ENCODE data around the gene CDCA5.

Gene CDCA5

GRCh38 chr11:65067446-65067845 is 16.4 kb downstream of the CDCA5 start:
- no peak for DNase-seq

DNA sequence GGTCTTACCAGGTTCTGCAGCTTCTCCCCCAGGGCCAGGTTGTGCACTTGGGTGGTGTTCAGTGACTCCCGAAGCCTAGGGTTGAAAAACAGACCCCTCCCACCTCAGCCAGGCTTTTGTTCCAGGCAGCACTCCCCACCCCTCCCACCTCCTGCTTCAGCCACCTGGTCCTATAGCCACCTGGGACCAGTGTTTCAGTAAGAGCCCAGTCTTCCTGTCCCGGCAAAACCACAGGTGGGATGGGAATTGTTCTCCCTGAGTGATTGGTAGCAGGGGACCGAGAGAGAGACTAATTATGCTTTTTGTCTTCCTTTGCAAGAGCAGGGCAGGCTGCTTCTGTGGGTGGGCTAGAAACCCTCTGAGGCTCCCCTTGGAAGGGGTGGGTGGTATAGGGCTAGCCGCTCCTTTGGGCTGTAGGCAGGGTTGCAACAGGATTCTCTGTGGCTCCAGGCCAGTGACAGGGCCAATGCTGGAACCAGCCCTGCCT is 17.0 kb downstream of the CDCA5 start:
- no peak for DNase-seq

DNA sequence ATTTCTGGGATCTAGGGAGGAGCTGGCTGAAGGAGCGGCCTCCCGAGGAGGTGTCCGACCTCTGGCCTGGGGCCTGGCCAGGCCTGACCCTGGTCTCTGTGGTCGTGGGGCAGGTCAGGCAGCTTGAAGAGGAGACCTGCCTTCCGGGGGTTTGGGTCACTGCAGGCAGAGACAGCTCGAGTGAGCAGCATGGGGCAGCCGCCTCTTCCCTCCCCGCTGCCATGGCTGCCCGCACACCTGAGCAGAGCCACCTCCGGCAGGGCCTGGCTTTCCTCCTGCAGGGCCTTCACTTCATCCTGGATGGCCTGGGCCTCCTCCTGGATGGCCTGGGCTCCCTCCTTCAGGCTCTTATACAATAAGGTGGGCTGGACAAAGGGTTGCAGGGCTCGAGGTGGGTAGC is 17.5 kb downstream of the CDCA5 start:
- DNase-seq, result no peak

DNA sequence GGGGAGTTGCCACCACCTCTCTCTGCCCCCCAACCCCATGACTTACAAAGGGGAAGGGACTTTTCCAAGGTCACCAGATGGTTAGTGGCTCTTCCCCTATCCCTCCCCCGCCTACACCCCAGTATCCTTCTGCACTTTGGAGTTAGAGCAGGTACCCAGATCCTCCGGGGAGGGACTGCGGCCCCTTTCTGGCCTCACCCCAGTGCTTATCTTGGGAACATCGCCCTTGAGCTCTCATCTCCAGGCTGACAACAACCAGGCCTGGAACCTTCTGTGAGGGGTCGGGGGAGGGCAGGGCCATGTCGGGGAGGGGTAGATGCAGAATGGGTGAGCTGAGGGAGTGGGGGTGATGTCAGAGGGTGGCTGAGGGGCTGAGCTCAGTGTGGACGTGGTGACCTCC is 18.0 kb downstream of the CDCA5 start:
- no peak for DNase-seq

- no peak for DNase-seq
These were observed 19.0 kb downstream of the CDCA5 start for GRCh38 chr11:65064847-65065240.

GRCh38 chr11:65063532-65063931 is 20.3 kb downstream of the CDCA5 start:
- no peak for DNase-seq

DNA sequence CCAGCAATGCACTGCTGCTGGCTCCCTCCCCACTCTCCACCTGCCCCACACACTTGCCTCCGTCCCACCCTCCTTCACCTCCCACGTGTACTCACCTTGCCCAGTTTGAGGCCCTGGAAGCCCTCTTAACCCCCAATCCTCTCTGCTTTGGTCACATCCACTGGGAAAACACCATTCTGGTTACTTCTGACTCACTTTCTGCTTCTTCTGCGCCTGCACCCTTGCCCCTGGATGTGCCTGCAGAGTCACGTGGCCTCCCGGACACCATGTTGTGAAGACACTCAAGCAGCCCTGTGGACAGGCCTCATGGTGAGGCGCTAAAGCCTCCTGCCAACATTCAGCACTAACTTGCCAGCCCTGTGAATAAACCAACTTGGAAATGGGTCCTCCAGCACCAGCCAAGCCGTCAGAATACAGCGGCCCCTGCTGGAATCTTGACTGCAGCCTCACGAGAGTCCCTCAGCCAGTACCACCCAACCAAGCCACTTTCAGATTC is 22.9 kb downstream of the CDCA5 start:
- no peak for DNase-seq

DNA sequence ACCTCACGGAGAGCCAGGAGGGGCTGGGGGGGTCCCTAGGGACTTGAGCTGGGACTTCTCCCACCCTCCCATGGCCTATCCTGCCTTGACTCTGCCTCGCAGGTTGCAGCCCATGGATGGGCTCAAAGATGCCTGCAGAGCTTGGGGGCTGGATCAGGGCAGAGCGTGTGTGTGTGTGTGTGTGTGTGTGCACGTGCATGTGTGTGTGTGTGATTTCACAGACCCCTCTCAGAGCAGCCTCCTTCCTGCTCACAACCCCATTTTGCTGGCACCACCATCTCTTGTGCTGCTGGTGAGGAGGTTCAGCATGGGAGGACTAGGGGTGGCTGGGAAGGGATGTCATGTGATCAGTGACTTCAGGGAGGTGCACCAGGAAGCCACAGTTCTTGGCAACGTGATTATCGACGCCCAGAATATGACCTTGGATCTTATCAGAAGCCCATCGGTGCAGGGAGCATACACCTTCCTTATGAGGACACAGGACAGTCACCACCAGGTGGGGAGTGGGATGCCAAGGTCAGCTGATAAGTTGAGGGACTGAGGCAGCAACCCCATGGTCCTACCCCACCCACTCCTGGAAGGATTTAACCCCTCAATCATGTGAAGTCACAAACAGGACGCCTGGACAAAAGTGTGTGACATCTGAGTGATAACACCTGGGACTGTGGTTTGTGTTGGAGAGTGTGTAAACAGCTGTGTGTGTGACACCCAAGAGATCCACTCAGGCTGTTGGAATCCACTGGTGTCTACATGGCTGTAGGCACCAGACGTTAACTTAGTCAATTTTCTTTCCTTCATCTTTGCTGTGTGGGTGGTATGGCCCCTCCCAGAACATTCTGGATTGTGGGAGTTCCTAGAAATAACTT is 23.6 kb downstream of the CDCA5 start:
- no peak for DNase-seq

GRCh38 chr11:65059523-65059922 is 24.3 kb downstream of the CDCA5 start:
- no peak for DNase-seq

GRCh38 chr11:65058419-65059054 is 25.3 kb downstream of the CDCA5 start, which contains the start of gene NAALADL1:
Gene NAALADL1 (minus strand): TSS chr11:65058553. CDS start chr11:65058521, 32 bp downstream.
- DNase-seq, result no peak

DNA sequence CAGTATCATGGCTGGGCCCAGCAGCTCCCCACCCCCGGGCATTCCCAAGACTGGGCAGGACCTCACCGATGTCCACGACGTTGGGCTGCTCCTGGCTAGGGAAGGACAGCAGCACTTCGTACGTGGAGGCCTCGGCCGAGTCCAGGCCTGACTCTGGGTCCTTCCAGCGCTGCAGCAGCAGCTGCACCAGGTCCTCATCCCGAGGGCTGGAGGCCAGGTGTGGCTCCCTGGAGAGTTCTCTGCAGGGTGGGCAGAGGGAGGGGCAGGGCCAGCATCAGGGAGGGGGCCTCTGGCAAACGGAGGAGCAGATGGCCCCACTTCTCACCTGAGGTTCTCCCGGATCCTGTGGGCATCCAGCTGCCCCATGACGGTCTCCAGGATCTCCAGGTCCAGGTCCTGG is 25.8 kb downstream of the CDCA5 start:
- DNase-seq, result no peak

GRCh38 chr11:65057526-65057925 is 26.3 kb downstream of the CDCA5 start:
- no peak for DNase-seq

GRCh38 chr11:65056999-65057398 is 26.8 kb downstream of the CDCA5 start:
- no peak for DNase-seq

DNA sequence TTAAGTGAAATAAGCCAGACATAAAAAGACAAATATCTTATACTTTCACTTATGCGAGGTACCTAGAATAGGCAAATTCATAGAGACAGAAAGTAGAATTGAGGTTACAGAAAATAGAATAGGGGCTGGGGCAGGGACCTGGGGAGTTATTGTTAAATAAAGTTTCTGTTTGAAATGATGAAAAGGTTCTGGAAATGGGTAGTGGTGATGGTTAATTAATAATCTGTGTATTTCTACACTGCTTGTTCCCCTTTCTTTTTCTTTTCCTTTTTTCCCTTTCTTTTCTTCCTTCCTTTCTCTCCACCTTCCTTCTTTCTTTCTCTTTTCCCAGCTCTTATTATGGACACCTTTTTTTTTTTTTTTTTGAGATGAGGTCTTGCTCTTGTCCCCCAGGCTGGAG is 28.3 kb downstream of the CDCA5 start:
- DNase-seq, result no peak

- DNase-seq, result no peak
These were observed 29.9 kb downstream of the CDCA5 start for GRCh38 chr11:65053827-65054508.

DNA sequence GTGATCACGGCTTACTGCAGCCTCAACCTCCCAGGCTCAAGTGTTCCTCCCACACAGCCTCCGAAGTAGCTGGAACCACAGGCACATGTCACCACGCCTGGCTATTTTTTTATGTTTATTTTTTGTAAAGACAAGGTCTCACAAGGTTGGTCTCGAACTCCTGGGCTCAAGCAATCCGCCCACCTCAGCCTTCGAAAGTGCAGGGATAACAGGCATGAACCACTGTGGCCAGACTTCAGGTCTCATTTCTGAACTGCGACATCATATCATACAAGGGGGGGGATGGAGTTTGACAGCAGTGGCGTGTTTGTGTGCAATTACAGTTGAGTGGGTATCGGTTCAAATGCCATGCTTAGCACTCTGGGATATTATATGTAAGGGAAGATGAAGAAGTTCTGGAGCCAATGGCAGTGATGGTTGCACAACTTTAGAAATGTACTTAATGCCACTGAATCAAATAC is 32.4 kb downstream of the CDCA5 start:
- no peak for DNase-seq

GRCh38 chr11:65047581-65048422 is 36.0 kb downstream of the CDCA5 start:
- DNase-seq, result no peak

GRCh38 chr11:65045728-65046127 is 38.1 kb downstream of the CDCA5 start:
- DNase-seq, result no peak

- DNase-seq, result no peak
These were observed 38.8 kb downstream of the CDCA5 start for GRCh38 chr11:65045061-65045460.

GRCh38 chr11:65043881-65044501 is 39.8 kb downstream of the CDCA5 start:
- no peak for DNase-seq

- no peak for DNase-seq
These were observed 40.9 kb downstream of the CDCA5 start for GRCh38 chr11:65042891-65043290.

Measured in NCI-H524 treated with DMSO at 0.1 percent for 48 hours (cell line).